HFFc6 (cell line): ENCODE results near the gene OXLD1. TPM values are rescaled to one million over a fixed set of nuclear protein-coding genes. Genes with fewer than 3 reads are reported as not detected.

Experiments used
- DNase-seq: peaks from one replicate; pipeline ENCODE4 v3.0.0-alpha.2; 2018
- H3K27ac Mint-ChIP-seq: 2 replicates; pipeline ENCODE4 v1.8.0; 2020; ENCODE audit warnings: mild to moderate bottlenecking, mixed read lengths
- H3K27me3 Mint-ChIP-seq: 2 replicates; pipeline ENCODE4 v1.8.0; 2021; ENCODE audit warnings: mild to moderate bottlenecking, moderate library complexity, mixed read lengths; ENCODE audit not compliant: insufficient read depth
- H3K36me3 Mint-ChIP-seq: 2 replicates; pipeline ENCODE4 v1.8.0; 2021; ENCODE audit warnings: low read depth, mixed read lengths
- H3K4me1 Mint-ChIP-seq: 2 replicates; pipeline ENCODE4 v1.8.0; 2020; ENCODE audit warnings: low read depth, mixed read lengths
- H3K4me3 Mint-ChIP-seq: 2 replicates; pipeline ENCODE4 v1.8.0; 2020; ENCODE audit warnings: mild to moderate bottlenecking, moderate library complexity, mixed read lengths
- H3K9me3 Mint-ChIP-seq: 2 replicates; pipeline ENCODE4 v1.8.0; 2020; ENCODE audit warnings: mild to moderate bottlenecking, mixed read lengths
- CTCF ChIP-seq: fragments of 200-600 bp; sonication (generic); IDR thresholded peaks from 2 replicates; pipeline ENCODE4 v1.5.0; 2021; ENCODE audit warnings: antibody characterized with exemption, mild to moderate bottlenecking
- total RNA-seq, 6 experiments: library from RNA; stranded (reverse); fragmentation: NEBNext Ultra II Directional; extraction: Animal tissue kit (Norgen Biotek cat#: 25700); gene quantifications; 2 replicates in 1 of 6; 3 replicates in 5 of 6; pipeline ENCODE4 v1.2.3, GENCODE V29; 2021

OXLD1 gene
- total RNA-seq, 6 experiments from 2014 or later: 20.9 to 33.4 (median 30.9) TPM

GRCh38 chr17:81652906-81653771 lies 13.3 kb downstream of the OXLD1 start:
- Mint-ChIP-seq H3K4me1 (peaks cover 9% of the 10 kb centered on the region), H3K27me3 (peaks cover 13% of the 10 kb centered on the region), H3K27ac (no peak overlapping the region), H3K9me3 (peaks cover 10% of the 10 kb centered on the region), H3K4me3 (no peak overlapping the region), H3K36me3 (peaks cover 4% of the 10 kb centered on the region; the same call in 1 of the 2 replicates)
- no peak for DNase-seq
- no peak for TF ChIP-seq CTCF

GRCh38 chr17:81651692-81652091 lies 14.7 kb downstream of the OXLD1 start:
- peaks cover 19% of the 10 kb centered on the region for H3K27me3 Mint-ChIP-seq
- H3K9me3 Mint-ChIP-seq: peaks cover 10% of the 10 kb centered on the region
- peak; percentile 84 for DNase-seq
- no peak for TF ChIP-seq CTCF
- H3K4me3 Mint-ChIP-seq: peak overlapping the region; percentile 5; the same call in 1 of the 2 replicates
- peak overlapping the region; percentile 18 for H3K27ac Mint-ChIP-seq
- peaks cover 9% of the 10 kb centered on the region for H3K4me1 Mint-ChIP-seq
- H3K36me3 Mint-ChIP-seq: peaks cover 4% of the 10 kb centered on the region; the same call in 1 of the 2 replicates

- Mint-ChIP-seq H3K9me3 (peaks cover 10% of the 10 kb centered on the region), H3K36me3 (peaks cover 4% of the 10 kb centered on the region; the same call in 1 of the 2 replicates), H3K27me3 (peaks cover 19% of the 10 kb centered on the region), H3K4me3 (no peak overlapping the region), H3K4me1 (peaks cover 9% of the 10 kb centered on the region), H3K27ac (no peak overlapping the region)
- DNase-seq: no peak
- TF ChIP-seq CTCF: no peak
Measured at GRCh38 chr17:81650951-81651350, 15.5 kb downstream of the OXLD1 start.

- DNase-seq: no peak
- TF ChIP-seq CTCF: no peak
- peaks cover 4% of the 10 kb centered on the region; the same call in 1 of the 2 replicates for H3K36me3 Mint-ChIP-seq
- H3K4me3 Mint-ChIP-seq: no peak overlapping the region
- no peak overlapping the region for H3K27ac Mint-ChIP-seq
- H3K27me3 Mint-ChIP-seq: peaks cover 19% of the 10 kb centered on the region
- H3K9me3 Mint-ChIP-seq: peaks cover 10% of the 10 kb centered on the region
- peaks cover 9% of the 10 kb centered on the region for H3K4me1 Mint-ChIP-seq
Measured at GRCh38 chr17:81648707-81649085, 17.7 kb downstream of the OXLD1 start.

GRCh38 chr17:81648013-81648706 lies 18.2 kb downstream of the OXLD1 start:
- Mint-ChIP-seq H3K27ac (no peak overlapping the region), H3K36me3 (peaks cover 4% of the 10 kb centered on the region; the same call in 1 of the 2 replicates), H3K9me3 (peaks cover 10% of the 10 kb centered on the region), H3K4me1 (peaks cover 9% of the 10 kb centered on the region), H3K4me3 (no peak overlapping the region), H3K27me3 (peaks cover 18% of the 10 kb centered on the region)
- no peak for DNase-seq
- no peak for TF ChIP-seq CTCF
